RWPE1 (cell line): ENCODE results near the gene DHRS11.

Source experiments
- CTCF ChIA-PET: fragments of 350-600 bp; sonication (Branson Sonifier 250); formaldehyde crosslinking; extraction: SDS; loops from one replicate; lab custom pipeline; 2021; lab: Yijun Ruan, JAX
- POLR2A ChIA-PET: fragments of 400-600 bp; formaldehyde crosslinking; extraction: SDS; loops from one replicate; lab custom pipeline; 2020; ENCODE audit warnings: antibody characterized with exemption; ENCODE audit not compliant: low non-redundant PET; lab: Yijun Ruan, JAX
- DNase-seq: peaks from one replicate; pipeline ENCODE4 v3.0.0; 2012; ENCODE audit warnings: low spot score
- H3K27ac ChIP-seq: fragments of 450-650 bp; 2 replicates; pipeline ENCODE4 v1.5.1; 2017
- TF ChIP-seq, protein P1 (sequence below): fragments of 450-650 bp; conservative IDR thresholded peaks from 2 replicates; pipeline ENCODE4 v1.5.1; 2017; ENCODE audit warnings: low read depth, mild to moderate bottlenecking

The DHRS11 gene

DNA sequence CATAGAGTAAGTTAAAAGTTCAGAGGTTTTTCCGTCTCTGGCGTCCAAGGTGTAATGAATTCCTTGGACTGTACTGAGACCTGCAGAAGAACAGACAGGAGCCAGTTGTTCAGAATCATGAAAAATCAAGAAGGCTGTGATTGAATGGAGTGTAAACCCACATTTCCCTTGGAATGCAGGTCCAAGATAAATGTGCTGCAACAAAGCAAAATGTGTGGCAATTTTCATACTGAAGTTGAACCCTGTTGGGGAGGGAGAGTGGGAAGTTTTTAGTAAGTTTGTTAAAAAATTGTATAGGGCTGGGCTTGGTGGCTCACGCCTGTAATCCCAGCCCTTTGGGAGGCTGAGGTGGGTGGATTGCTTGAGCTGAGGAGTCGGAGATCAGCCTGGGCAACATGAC, 25.6 kb upstream of the DHRS11 start:
- DNase-seq: no peak
- POLR2A ChIA-PET: no interaction called here
- CTCF ChIA-PET: no interaction called here
- no peak overlapping the region for H3K27ac ChIP-seq
- TF ChIP-seq, protein P1, sequence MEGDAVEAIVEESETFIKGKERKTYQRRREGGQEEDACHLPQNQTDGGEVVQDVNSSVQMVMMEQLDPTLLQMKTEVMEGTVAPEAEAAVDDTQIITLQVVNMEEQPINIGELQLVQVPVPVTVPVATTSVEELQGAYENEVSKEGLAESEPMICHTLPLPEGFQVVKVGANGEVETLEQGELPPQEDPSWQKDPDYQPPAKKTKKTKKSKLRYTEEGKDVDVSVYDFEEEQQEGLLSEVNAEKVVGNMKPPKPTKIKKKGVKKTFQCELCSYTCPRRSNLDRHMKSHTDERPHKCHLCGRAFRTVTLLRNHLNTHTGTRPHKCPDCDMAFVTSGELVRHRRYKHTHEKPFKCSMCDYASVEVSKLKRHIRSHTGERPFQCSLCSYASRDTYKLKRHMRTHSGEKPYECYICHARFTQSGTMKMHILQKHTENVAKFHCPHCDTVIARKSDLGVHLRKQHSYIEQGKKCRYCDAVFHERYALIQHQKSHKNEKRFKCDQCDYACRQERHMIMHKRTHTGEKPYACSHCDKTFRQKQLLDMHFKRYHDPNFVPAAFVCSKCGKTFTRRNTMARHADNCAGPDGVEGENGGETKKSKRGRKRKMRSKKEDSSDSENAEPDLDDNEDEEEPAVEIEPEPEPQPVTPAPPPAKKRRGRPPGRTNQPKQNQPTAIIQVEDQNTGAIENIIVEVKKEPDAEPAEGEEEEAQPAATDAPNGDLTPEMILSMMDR: no peak

DNA sequence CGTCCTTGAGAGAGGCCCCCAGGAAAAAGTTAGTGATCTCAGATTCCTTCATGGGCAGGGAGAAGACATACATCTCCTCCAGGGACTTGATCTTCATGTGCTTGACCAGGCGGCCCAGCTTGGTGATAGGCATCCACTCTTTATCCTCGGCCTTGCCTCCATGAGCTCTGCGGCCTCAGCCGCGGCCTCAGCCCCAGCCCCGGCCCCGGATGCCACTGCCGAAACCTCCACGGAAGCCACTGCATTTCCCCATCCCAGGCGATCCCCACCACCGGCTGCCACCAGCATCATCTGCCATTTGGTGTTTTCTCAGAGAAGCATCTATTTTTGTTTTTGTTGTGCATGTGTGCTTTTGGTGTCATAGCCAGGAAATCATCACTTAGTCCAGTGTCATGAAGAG, 16.7 kb upstream of the DHRS11 start:
- ChIA-PET POLR2A (no interaction called here), CTCF (no interaction called here)
- TF ChIP-seq, protein P1: no peak
- no peak for DNase-seq
- H3K27ac ChIP-seq: no peak overlapping the region

DNA sequence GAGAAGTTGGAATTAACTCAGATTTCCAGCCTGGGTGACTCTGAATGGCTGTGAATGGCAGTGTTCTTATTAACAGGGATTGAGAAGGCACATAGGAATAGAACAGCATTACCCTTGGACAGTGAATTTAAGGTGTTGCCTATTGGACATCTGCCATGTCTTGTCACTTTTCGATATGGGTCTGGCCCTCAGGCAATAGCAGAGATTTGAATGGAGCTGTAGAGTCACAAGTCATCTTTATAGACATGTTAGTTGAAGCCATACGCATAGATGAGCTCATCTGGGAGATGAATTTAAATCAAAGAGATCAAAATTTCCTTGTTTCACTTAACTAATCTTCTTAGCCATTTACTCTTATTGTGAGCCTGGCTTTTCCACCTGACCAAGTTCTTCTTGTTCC, 14.9 kb upstream of the DHRS11 start:
- CTCF ChIA-PET: no interaction called here
- H3K27ac ChIP-seq: no peak overlapping the region
- DNase-seq: no peak
- TF ChIP-seq, protein P1: no peak
- POLR2A ChIA-PET: no interaction called here

DNA sequence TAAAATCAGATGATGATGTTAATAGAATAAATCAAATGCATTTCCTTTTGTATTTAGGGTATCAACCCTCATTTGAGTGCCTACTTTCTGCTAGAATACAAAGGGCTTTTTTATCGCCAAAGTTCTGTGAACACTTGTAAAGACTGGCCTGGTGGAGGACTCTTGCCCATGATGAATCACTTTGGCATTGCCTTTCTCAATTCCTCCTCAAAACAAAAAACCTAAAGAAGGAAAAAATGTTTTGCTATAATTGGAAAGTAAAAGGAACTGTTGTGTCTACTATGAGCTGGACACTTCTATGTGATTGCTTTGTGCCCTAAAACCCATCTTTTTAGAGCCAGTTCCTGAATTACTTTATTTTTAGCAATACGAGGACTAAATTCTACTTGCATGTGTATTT, 13.0 kb upstream of the DHRS11 start:
- TF ChIP-seq, protein P1: no peak
- CTCF ChIA-PET: no interaction called here
- POLR2A ChIA-PET: no interaction called here
- H3K27ac ChIP-seq: no peak overlapping the region
- DNase-seq: no peak

DNA sequence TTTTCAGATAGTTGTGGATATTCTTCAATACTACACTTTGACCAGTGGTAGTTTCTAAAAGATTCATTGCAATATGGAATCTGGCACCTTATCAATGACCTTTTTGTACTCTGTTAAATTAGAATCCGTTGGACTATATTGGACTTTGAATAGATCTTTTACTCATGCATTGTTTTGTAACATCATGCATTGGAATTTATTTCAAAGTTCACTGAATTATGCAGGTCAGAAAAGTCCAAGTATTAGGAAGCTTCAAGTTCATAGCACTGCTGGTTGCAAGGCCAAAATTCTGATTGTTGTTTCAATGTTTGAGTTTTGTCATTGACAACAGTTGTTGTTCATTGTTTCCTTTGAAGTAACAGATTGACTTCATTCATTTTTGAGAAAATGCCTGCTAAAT, 7.9 kb upstream of the DHRS11 start:
- POLR2A ChIA-PET: no interaction called here
- CTCF ChIA-PET: interaction anchor here (0.7 kb wide), 1 partner anchor 186 kb away, joined by 5 read pairs; no protein-coding TSS in a partner anchor

DNA sequence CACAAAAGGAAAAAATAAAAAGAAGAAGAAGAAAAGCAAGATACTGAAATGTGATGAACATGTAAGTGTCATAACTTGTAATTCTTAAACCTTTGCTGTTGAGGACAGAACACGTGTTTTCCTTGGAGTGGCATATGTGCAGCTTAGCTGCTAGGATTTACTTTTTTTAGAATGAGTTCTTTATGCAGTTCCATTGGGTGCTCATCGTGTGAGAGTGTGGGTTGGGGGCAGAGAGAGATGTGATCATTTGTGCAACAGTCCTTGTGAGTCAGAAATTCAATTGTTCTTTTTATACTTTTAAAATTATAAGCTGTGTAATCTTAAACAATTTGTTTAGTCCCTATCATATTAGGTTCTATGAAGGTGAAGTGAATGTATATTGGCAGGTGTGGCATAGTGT, 5.5 kb upstream of the DHRS11 start:
- ChIA-PET POLR2A (no interaction called here), CTCF (no interaction called here)
- H3K27ac ChIP-seq: no peak overlapping the region
- TF ChIP-seq, protein P1: no peak
- DNase-seq: no peak

More for the DNA sequence above, 7.9 kb upstream of the DHRS11 start:
- TF ChIP-seq, protein P1: no peak
- H3K27ac ChIP-seq: no peak overlapping the region
- DNase-seq: no peak
